Measurements from ENCODE around the gene POLQ.
A peak's percentile ranks its signal among the peaks of the same experiment; 100 is the strongest.
"Not testable (repeated sequence)": the region's sequence is repeated elsewhere in the genome, so short reads cannot be mapped to it uniquely, and the experiment has no call there.

The POLQ gene

GRCh38 chr3:121545574-121546455 is at the start of gene POLQ:
Gene POLQ (minus strand): TSS chr3:121545988. CDS start chr3:121545877, 111 bp downstream.
- Mint-ChIP-seq H3K4me3 (peak within 1 kb of the TSS; percentile 97), H3K27ac (peak within 1 kb of the TSS; percentile 90), H3K4me1 (ENCODE audit: low read depth) (peaks cover 24% of the 10 kb centered on the region), H3K36me3 (ENCODE audit: low read depth) (peaks cover 25% of the 10 kb centered on the region), H3K9me3 (no peaks in the 10 kb centered on the region), H3K27me3 (no peaks in the 10 kb centered on the region)

GRCh38 chr3:121594850-121595249 is 49.1 kb upstream of the POLQ start:
- H3K9me3 Mint-ChIP-seq, result no peaks in the 10 kb centered on the region
- H3K27me3 Mint-ChIP-seq, result no peaks in the 10 kb centered on the region
- no peaks in the 10 kb centered on the region for H3K4me1 Mint-ChIP-seq (ENCODE audit: low read depth)
- no peak overlapping the region for H3K4me3 Mint-ChIP-seq
- no peaks in the 10 kb centered on the region for H3K36me3 Mint-ChIP-seq (ENCODE audit: low read depth)
- no peak overlapping the region for H3K27ac Mint-ChIP-seq

DNA sequence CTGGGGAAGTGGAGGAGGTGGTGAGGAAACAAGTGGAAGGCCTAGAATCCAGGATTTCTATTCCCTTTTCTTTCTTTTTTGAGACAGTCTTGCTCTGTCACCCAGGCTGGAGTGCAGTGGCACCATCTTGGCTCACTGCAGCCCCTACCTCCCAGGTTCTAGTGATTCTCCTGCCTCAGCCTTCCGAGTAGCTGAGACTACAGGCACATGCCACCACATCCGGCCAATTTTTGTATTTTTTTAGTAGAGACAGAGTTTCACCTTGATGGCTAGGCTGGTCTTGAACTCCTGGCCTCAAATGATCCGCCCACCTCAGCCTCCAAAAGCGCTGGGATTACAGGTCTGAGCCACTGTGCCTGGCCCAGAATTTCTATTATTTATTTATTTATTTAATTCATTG is 48.0 kb upstream of the POLQ start:
- H3K27ac Mint-ChIP-seq; H3K4me3 Mint-ChIP-seq; H3K27me3 Mint-ChIP-seq; H3K4me1 Mint-ChIP-seq (ENCODE audit: low read depth); H3K9me3 Mint-ChIP-seq; H3K36me3 Mint-ChIP-seq (ENCODE audit: low read depth): not testable (repeated sequence)

- Mint-ChIP-seq H3K9me3 (no peaks in the 10 kb centered on the region), H3K36me3 (ENCODE audit: low read depth) (no peaks in the 10 kb centered on the region), H3K4me3 (no peak within 1 kb of the TSS), H3K27me3 (no peaks in the 10 kb centered on the region), H3K4me1 (ENCODE audit: low read depth) (no peaks in the 10 kb centered on the region), H3K27ac (no peak within 1 kb of the TSS)
Observed at GRCh38 chr3:121592856-121593702, 47.3 kb upstream of the POLQ start, which contains the start of gene FBXO40. Gene FBXO40 (plus strand): TSS chr3:121593379. CDS start chr3:121620576, 27,197 bp downstream.

- H3K27ac Mint-ChIP-seq, result no peak overlapping the region
- H3K27me3 Mint-ChIP-seq, result peaks cover 20% of the 10 kb centered on the region
- no peaks in the 10 kb centered on the region for H3K36me3 Mint-ChIP-seq (ENCODE audit: low read depth)
- H3K4me1 Mint-ChIP-seq (ENCODE audit: low read depth), result no peaks in the 10 kb centered on the region
- no peak overlapping the region for H3K4me3 Mint-ChIP-seq
- no peaks in the 10 kb centered on the region for H3K9me3 Mint-ChIP-seq
Observed at GRCh38 chr3:121584418-121584817, 38.6 kb upstream of the POLQ start.

GRCh38 chr3:121581691-121582090 is 35.9 kb upstream of the POLQ start:
- Mint-ChIP-seq H3K4me1 (ENCODE audit: low read depth) (no peaks in the 10 kb centered on the region), H3K27ac (no peak overlapping the region), H3K4me3 (no peak overlapping the region), H3K9me3 (no peaks in the 10 kb centered on the region), H3K27me3 (peaks cover 20% of the 10 kb centered on the region), H3K36me3 (ENCODE audit: low read depth) (no peaks in the 10 kb centered on the region)

DNA sequence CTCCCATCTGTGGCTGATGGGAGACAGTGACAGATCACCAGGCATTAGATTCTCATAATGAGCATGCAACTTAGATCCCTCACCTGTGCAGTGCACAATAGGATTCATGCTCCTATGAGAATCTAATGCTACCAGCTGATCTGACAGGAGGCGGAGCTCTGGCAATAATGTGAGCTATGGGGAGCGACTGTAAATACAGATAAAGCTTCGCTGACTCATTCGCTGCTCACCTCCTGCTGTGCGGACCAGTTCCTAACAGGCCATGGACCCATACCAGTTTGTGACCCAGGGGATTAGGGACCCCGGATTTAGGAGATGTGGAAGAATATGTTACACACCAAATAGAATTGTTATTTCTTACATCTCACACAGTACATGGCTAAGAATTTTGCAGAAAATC is 28.7 kb upstream of the POLQ start:
- Mint-ChIP-seq H3K27me3 (no peaks in the 10 kb centered on the region), H3K4me3 (no peak overlapping the region), H3K36me3 (ENCODE audit: low read depth) (no peaks in the 10 kb centered on the region), H3K27ac (no peak overlapping the region), H3K4me1 (ENCODE audit: low read depth) (no peaks in the 10 kb centered on the region), H3K9me3 (no peaks in the 10 kb centered on the region)

GRCh38 chr3:121567649-121568048 is 21.9 kb upstream of the POLQ start, which contains the start of gene ARGFX:
Gene ARGFX (plus strand): TSS chr3:121567949. CDS start chr3:121570714, 2,765 bp downstream.
- no peaks in the 10 kb centered on the region for H3K27me3 Mint-ChIP-seq
- no peaks in the 10 kb centered on the region for H3K9me3 Mint-ChIP-seq
- H3K27ac Mint-ChIP-seq, result no peak within 1 kb of the TSS
- no peak within 1 kb of the TSS for H3K4me3 Mint-ChIP-seq
- no peaks in the 10 kb centered on the region for H3K4me1 Mint-ChIP-seq (ENCODE audit: low read depth)
- no peaks in the 10 kb centered on the region for H3K36me3 Mint-ChIP-seq (ENCODE audit: low read depth)

- no peak overlapping the region for H3K4me3 Mint-ChIP-seq
Observed at GRCh38 chr3:121566773-121567172, 21.0 kb upstream of the POLQ start.

GRCh38 chr3:121562148-121562547 is 16.4 kb upstream of the POLQ start:
- no peak overlapping the region for H3K27ac Mint-ChIP-seq
- H3K4me1 Mint-ChIP-seq (ENCODE audit: low read depth), result no peaks in the 10 kb centered on the region
- no peaks in the 10 kb centered on the region for H3K36me3 Mint-ChIP-seq (ENCODE audit: low read depth)
- H3K27me3 Mint-ChIP-seq, result no peaks in the 10 kb centered on the region
- H3K4me3 Mint-ChIP-seq, result no peak overlapping the region
- no peaks in the 10 kb centered on the region for H3K9me3 Mint-ChIP-seq

More at GRCh38 chr3:121566773-121567172, 21.0 kb upstream of the POLQ start:
- no peaks in the 10 kb centered on the region for H3K4me1 Mint-ChIP-seq (ENCODE audit: low read depth)
- H3K36me3 Mint-ChIP-seq (ENCODE audit: low read depth), result no peaks in the 10 kb centered on the region
- H3K27ac Mint-ChIP-seq, result no peak overlapping the region
- no peaks in the 10 kb centered on the region for H3K27me3 Mint-ChIP-seq
- no peaks in the 10 kb centered on the region for H3K9me3 Mint-ChIP-seq

- no peaks in the 10 kb centered on the region for H3K27me3 Mint-ChIP-seq
- H3K4me1 Mint-ChIP-seq (ENCODE audit: low read depth), result no peaks in the 10 kb centered on the region
- H3K27ac Mint-ChIP-seq, result no peak overlapping the region
- H3K4me3 Mint-ChIP-seq, result no peak overlapping the region
- no peaks in the 10 kb centered on the region for H3K36me3 Mint-ChIP-seq (ENCODE audit: low read depth)
- no peaks in the 10 kb centered on the region for H3K9me3 Mint-ChIP-seq
Observed at GRCh38 chr3:121557426-121557934, 11.7 kb upstream of the POLQ start.

DNA sequence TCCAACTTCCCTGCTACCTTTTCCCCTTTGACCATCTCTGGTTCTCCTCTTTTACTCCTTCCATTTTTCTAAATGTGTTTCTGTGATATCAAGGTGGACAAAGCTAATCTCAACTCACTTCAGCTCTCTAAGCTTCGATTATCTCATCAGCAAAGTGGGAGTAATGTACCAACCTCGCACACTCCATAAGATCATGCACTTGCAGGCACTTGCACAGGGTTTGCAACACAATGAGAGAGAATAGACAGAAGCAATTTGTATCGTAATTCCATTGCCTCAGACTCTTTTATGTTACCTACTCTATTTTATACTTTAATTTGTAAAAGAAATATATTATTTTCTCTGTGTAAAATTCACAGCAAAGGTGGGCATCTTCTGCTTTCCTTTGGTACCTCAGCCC is 7.0 kb upstream of the POLQ start:
- no peaks in the 10 kb centered on the region for H3K36me3 Mint-ChIP-seq (ENCODE audit: low read depth)
- no peak overlapping the region for H3K4me3 Mint-ChIP-seq
- no peaks in the 10 kb centered on the region for H3K4me1 Mint-ChIP-seq (ENCODE audit: low read depth)
- no peaks in the 10 kb centered on the region for H3K9me3 Mint-ChIP-seq
- H3K27ac Mint-ChIP-seq, result no peak overlapping the region
- no peaks in the 10 kb centered on the region for H3K27me3 Mint-ChIP-seq

- H3K4me3 Mint-ChIP-seq, result no peak overlapping the region
- H3K9me3 Mint-ChIP-seq, result no peaks in the 10 kb centered on the region
- no peak overlapping the region for H3K27ac Mint-ChIP-seq
- H3K36me3 Mint-ChIP-seq (ENCODE audit: low read depth), result no peaks in the 10 kb centered on the region
- H3K4me1 Mint-ChIP-seq (ENCODE audit: low read depth), result no peaks in the 10 kb centered on the region
- H3K27me3 Mint-ChIP-seq, result no peaks in the 10 kb centered on the region
Observed at GRCh38 chr3:121552379-121552778, 6.6 kb upstream of the POLQ start.

- peaks cover 29% of the 10 kb centered on the region for H3K36me3 Mint-ChIP-seq (ENCODE audit: low read depth)
- H3K4me3 Mint-ChIP-seq, result peak overlapping the region; percentile 97
- H3K27ac Mint-ChIP-seq, result peak overlapping the region; percentile 90
- no peaks in the 10 kb centered on the region for H3K9me3 Mint-ChIP-seq
- peaks cover 24% of the 10 kb centered on the region for H3K4me1 Mint-ChIP-seq (ENCODE audit: low read depth)
- no peaks in the 10 kb centered on the region for H3K27me3 Mint-ChIP-seq
Observed at GRCh38 chr3:121545049-121545573, 677 bp downstream of the POLQ start.

DNA sequence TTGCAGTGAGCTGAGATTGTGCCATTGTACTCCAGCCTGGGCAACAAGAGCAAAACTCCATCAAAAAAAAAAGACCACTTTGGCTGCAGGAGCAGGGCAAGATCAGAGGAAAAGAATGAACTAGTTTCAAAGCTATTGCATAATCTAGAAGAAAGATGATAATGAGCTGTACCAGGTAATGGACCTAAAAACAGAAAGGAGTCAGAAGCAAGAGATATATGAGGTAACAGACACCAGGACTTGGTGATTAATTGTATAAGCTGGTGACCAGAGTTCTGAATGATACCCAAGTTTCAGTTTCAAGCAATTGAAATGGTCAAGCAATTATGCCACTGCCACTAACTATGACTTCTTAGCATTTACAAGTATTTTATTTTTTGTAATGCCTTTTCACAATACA is 2.9 kb downstream of the POLQ start:
- Mint-ChIP-seq H3K4me3 (no peak overlapping the region), H3K27ac (no peak overlapping the region), H3K27me3 (no peaks in the 10 kb centered on the region), H3K4me1 (ENCODE audit: low read depth) (peaks cover 24% of the 10 kb centered on the region), H3K9me3 (no peaks in the 10 kb centered on the region), H3K36me3 (ENCODE audit: low read depth) (peaks cover 42% of the 10 kb centered on the region)

Measured in stimulated activated naive CD8-positive, alpha-beta T cell treated with anti-CD3 and anti-CD28 coated beads, Interleukin-15, Interleukin-2, amounts not matched to agents 100 ng/mL and 50 ng/mL, for 24 hours (primary cell).